ENCODE measurements around the gene SSH3.

SSH3 gene

DNA sequence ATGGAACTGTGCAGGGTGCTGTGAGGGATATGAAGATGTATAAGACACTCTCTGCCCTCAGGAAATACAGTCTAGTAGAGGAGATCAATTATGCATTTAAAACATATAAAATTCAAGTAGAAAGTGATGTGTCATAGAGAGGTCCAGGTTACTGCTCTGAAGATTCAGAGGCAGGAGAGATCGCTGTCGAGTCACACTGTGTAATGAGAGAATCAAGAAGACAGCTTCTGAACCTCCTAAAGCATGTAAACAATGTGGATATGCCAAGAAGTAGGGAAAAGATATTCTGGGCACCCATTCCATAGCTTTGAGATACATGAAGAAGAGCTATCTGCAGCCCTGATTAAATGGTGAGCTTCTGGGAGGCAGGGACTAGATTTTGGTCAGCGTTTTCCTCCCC, 16.7 kb downstream of the SSH3 start:
- no peak overlapping the region for H3K4me3 ChIP-seq (replicated peaks; ENCODE audit: low read depth, low read length)
- no peak for DNase-seq (ENCODE audit: extremely low read depth, low read depth)
- TF ChIP-seq, protein P1, sequence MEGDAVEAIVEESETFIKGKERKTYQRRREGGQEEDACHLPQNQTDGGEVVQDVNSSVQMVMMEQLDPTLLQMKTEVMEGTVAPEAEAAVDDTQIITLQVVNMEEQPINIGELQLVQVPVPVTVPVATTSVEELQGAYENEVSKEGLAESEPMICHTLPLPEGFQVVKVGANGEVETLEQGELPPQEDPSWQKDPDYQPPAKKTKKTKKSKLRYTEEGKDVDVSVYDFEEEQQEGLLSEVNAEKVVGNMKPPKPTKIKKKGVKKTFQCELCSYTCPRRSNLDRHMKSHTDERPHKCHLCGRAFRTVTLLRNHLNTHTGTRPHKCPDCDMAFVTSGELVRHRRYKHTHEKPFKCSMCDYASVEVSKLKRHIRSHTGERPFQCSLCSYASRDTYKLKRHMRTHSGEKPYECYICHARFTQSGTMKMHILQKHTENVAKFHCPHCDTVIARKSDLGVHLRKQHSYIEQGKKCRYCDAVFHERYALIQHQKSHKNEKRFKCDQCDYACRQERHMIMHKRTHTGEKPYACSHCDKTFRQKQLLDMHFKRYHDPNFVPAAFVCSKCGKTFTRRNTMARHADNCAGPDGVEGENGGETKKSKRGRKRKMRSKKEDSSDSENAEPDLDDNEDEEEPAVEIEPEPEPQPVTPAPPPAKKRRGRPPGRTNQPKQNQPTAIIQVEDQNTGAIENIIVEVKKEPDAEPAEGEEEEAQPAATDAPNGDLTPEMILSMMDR (IDR thresholded peaks at IDR 0.05; ENCODE audit: low read depth, low read length, missing control alignments): no peak

DNA sequence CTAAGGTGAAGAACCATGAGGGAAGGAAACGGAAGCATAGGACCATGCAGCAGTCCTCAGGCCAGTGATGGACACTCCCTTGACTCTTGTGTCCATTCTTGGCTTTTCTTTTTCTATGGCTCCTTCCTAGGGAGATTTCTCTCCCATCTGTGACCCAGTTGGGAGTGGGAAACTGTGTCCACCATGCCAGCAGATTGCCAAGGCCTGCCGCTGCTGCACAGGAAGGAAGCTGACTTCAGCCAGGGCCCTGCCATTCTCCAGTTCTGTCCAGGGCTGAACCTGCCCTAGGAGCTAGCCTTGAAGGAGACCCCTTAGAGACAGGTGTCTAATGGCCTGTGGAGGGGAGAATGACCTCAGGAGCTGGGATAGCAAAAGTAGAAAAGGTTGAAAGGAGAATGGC, 17.4 kb downstream of the SSH3 start:
- TF ChIP-seq, protein P1 (IDR thresholded peaks at IDR 0.05; ENCODE audit: low read depth, low read length, missing control alignments): no peak
- no peak overlapping the region for H3K4me3 ChIP-seq (replicated peaks; ENCODE audit: low read depth, low read length)
- no peak for DNase-seq (ENCODE audit: extremely low read depth, low read depth)

DNA sequence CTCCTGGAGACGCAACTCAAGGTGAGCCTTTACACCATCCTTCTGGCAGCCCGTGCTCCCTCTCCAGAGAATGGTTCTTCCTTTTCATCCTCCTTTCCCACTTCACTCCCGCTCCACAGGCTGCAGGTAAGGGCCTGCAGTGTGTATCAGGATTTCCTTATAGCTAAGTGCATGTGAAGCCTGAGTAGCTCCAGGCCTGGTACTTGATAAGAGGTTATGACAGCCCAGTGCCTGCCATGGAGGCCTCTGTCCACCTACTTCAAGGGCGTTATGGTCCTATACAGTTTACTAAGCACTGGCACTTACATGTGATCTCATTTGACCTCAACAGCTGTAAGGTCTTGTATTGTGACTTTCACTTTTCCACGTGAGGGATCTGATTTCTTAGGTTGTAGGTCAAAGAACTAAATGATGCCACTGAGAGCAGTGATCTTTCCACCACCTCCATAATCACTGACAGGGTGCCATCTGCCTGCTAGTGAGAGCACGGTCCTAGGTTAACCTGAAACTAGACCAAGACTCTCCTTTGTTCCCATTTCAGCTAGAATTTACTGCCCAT, 18.1 kb downstream of the SSH3 start:
- TF ChIP-seq, protein P1 (IDR thresholded peaks at IDR 0.05; ENCODE audit: low read depth, low read length, missing control alignments): no peak
- no peak overlapping the region for H3K4me3 ChIP-seq (replicated peaks; ENCODE audit: low read depth, low read length)
- DNase-seq (ENCODE audit: extremely low read depth, low read depth): no peak

DNA sequence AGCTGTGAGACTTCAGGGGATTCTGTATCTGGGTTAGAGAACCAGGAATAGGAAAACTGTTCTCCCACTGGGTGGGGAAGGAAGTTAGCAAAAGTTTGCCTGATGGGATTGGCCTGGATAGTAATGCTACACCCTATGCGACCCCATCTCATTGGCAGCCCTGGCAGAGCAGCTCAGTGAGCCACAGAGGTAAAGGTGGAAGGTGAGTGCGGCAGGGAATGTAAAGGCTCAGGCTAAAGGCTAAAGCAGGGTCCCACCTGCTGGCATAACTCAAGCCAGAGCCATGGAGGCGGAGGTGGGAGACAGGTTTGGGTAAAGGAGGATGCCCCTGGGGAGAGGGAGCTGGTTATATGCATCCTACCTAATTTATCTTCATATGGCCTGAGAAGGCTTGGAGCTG, 18.7 kb downstream of the SSH3 start:
- no peak for DNase-seq (ENCODE audit: extremely low read depth, low read depth)
- TF ChIP-seq, protein P1 (IDR thresholded peaks at IDR 0.05; ENCODE audit: low read depth, low read length, missing control alignments): no peak
- no peak overlapping the region for H3K4me3 ChIP-seq (replicated peaks; ENCODE audit: low read depth, low read length)

DNA sequence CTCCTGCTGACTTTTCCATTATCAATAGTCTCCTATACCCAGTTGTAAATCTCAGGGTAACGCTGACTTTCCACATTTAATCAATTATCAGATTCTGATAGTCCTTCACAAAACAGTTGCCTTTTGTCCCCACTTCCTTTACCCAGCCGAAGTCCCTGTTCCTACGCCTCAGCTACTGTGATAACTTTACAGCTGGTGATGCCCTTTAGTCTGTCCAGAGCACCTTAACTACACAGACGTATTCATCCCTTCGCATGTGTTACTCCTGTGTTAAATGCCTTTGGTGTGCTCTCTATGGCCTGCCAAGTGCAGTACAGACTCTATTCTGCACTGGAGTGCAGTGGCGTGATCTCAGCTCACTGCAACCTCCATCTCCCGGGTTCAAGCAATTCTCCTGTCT, 20.2 kb downstream of the SSH3 start:
- TF ChIP-seq, protein P1 (IDR thresholded peaks at IDR 0.05; ENCODE audit: low read depth, low read length, missing control alignments): no peak
- no peak for DNase-seq (ENCODE audit: extremely low read depth, low read depth)

DNA sequence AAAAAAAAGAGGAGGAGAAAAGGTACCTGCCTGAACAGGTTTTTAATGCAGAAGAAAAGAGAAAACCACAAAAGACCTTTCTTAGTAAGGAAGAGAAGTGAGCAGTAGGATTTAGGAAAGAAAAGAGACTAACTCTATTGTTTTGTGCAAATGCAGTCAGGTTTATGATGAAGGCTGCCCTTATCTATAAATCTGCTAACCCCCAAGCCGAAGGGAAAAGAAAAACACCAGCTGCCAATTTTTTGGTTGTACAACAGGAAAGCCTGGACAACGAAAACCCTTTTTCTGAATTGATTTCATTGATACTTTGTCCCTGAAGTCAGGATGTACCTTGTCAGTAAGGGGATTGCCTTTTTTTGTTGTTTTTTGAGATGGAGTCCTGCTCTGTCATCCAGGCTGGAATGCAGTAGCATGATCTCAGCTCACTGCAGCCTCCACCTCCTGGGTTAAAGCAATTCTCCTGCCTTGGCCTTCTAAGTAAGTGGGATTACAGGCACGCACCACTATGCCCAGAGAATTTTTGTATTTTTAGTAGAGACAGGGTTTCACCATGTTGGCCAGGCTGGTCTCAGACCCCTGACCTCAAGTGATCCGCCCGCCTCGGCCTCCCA, 28.9 kb downstream of the SSH3 start:
- no peak overlapping the region for H3K4me3 ChIP-seq (replicated peaks; ENCODE audit: low read depth, low read length)
- TF ChIP-seq, protein P1 (IDR thresholded peaks at IDR 0.05; ENCODE audit: low read depth, low read length, missing control alignments): no peak
- DNase-seq (ENCODE audit: extremely low read depth, low read depth): no peak

More for the DNA sequence above, 20.2 kb downstream of the SSH3 start:
- no peak overlapping the region for H3K4me3 ChIP-seq (replicated peaks; ENCODE audit: low read depth, low read length)

DNA sequence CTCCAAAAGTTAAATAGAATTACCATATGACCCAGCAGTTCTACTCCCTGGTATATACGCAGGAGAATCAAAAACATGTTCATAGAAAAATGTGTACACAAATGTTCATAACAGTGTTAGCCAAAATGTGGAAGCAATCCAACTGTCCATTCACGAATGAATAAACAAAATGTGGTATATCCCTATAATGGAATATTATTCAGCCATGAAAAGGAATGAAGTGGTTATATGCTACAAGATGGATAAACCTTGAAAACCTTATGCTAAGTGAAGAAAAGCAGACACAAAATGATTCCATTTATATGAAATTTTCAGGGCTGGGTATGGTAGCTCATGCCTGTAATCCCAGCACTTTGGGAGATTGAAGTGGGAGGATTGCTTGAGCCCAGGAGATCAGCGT, 33.9 kb downstream of the SSH3 start:
- DNase-seq (ENCODE audit: extremely low read depth, low read depth): no peak
- no peak overlapping the region for H3K4me3 ChIP-seq (replicated peaks; ENCODE audit: low read depth, low read length)
- TF ChIP-seq, protein P1 (IDR thresholded peaks at IDR 0.05; ENCODE audit: low read depth, low read length, missing control alignments): no peak
